Suprapubic skin (tissue), 4 donors: ENCODE measurements around the gene ERBB3.

ENCODE experiments used
- POLR2A ChIP-seq, 2 donors: fragments of 450-650 bp; IDR thresholded peaks; one replicate each; pipeline ENCODE4 v1.6.1; 2017; ENCODE audit warnings: antibody characterized with exemption in 2 of 2, mild to moderate bottlenecking in 2 of 2, moderate library complexity in 2 of 2
- POLR2AphosphoS5 ChIP-seq, 3 donors: sonication (generic); formaldehyde crosslinking; IDR thresholded peaks; one replicate each; pipeline ENCODE4 v1.6.1; 2017; ENCODE audit warnings: antibody characterized with exemption in 3 of 3
- TF ChIP-seq, protein P1 (sequence below), 2 donors: fragments of 200-600 bp in 1 of 2; fragments of 450-650 bp in 1 of 2; sonication (generic) in 1 of 2; IDR thresholded peaks; one replicate each; pipeline ENCODE4 v1.5.1; 2016 to 2019; ENCODE audit warnings: antibody characterized with exemption in 2 of 2, mild to moderate bottlenecking in 1 of 2, moderate library complexity in 1 of 2

DNA sequence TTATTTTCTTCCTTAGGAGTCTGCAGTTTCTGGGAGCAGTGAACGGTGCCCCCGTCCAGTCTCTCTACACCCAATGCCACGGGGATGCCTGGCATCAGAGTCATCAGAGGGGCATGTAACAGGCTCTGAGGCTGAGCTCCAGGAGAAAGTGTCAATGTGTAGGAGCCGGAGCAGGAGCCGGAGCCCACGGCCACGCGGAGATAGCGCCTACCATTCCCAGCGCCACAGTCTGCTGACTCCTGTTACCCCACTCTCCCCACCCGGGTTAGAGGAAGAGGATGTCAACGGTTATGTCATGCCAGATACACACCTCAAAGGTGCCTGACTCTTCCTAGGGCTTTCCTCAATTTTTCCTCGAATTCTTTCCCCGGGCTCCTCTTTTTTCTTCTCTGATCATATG lies 21.1 kb downstream of the ERBB3 start:
- TF ChIP-seq, protein P1, sequence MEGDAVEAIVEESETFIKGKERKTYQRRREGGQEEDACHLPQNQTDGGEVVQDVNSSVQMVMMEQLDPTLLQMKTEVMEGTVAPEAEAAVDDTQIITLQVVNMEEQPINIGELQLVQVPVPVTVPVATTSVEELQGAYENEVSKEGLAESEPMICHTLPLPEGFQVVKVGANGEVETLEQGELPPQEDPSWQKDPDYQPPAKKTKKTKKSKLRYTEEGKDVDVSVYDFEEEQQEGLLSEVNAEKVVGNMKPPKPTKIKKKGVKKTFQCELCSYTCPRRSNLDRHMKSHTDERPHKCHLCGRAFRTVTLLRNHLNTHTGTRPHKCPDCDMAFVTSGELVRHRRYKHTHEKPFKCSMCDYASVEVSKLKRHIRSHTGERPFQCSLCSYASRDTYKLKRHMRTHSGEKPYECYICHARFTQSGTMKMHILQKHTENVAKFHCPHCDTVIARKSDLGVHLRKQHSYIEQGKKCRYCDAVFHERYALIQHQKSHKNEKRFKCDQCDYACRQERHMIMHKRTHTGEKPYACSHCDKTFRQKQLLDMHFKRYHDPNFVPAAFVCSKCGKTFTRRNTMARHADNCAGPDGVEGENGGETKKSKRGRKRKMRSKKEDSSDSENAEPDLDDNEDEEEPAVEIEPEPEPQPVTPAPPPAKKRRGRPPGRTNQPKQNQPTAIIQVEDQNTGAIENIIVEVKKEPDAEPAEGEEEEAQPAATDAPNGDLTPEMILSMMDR (IDR thresholded peaks at IDR 0.05), result no peak
- TF ChIP-seq POLR2A (IDR thresholded peaks at IDR 0.05), result no peak
- TF ChIP-seq POLR2AphosphoS5 (IDR thresholded peaks at IDR 0.05), result no peak
